Measurements from ENCODE around the gene EDC4.

EDC4 gene

DNA sequence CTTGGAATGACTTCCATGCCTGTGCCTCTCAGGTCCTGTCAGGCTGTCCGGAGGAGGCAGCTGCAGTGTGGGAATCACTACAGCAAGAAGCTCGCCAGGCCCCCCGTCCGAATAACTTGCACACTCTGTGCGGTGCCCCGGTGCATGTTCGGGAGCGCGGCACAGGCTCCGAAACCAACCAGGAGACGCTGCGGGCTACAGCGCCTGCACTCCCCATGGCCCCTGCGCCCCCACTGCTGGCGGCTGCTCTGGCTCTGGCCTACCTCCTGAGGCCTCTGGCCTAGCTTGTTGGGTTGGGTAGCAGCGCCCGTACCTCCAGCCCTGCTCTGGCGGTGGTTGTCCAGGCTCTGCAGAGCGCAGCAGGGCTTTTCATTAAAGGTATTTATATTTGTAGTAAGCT, 13.1 kb downstream of the EDC4 start:
- Histone ChIP-seq H3K27ac (peak overlapping the region; percentile 75), H3K27me3 (ENCODE audit: insufficient read depth, low read depth, severe bottlenecking) (no peaks in the 10 kb centered on the region), H3K9me3 (ENCODE audit: severe bottlenecking) (no peaks in the 10 kb centered on the region), H3K36me3 (peaks cover 37% of the 10 kb centered on the region), H3K4me3 (ENCODE audit: low read depth, low read length) (no peak overlapping the region)
- TF ChIP-seq, protein P1, sequence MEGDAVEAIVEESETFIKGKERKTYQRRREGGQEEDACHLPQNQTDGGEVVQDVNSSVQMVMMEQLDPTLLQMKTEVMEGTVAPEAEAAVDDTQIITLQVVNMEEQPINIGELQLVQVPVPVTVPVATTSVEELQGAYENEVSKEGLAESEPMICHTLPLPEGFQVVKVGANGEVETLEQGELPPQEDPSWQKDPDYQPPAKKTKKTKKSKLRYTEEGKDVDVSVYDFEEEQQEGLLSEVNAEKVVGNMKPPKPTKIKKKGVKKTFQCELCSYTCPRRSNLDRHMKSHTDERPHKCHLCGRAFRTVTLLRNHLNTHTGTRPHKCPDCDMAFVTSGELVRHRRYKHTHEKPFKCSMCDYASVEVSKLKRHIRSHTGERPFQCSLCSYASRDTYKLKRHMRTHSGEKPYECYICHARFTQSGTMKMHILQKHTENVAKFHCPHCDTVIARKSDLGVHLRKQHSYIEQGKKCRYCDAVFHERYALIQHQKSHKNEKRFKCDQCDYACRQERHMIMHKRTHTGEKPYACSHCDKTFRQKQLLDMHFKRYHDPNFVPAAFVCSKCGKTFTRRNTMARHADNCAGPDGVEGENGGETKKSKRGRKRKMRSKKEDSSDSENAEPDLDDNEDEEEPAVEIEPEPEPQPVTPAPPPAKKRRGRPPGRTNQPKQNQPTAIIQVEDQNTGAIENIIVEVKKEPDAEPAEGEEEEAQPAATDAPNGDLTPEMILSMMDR (IDR thresholded peaks at IDR 0.05; ENCODE audit: low read depth, low read length) = no peak
- DNase-seq = no peak

GRCh38 chr16:67886387-67886786, 13.5 kb downstream of the EDC4 start:
- Histone ChIP-seq H3K27ac (peak overlapping the region; percentile 75), H3K4me3 (ENCODE audit: low read depth, low read length) (no peak overlapping the region), H3K9me3 (ENCODE audit: severe bottlenecking) (no peaks in the 10 kb centered on the region), H3K36me3 (peaks cover 33% of the 10 kb centered on the region), H3K27me3 (ENCODE audit: insufficient read depth, low read depth, severe bottlenecking) (no peaks in the 10 kb centered on the region)
- TF ChIP-seq, protein P1 (IDR thresholded peaks at IDR 0.05; ENCODE audit: low read depth, low read length) = peak; percentile 12; the same call in 1 of the 2 replicates
- DNase-seq = peak; percentile 44

- TF ChIP-seq, protein P1 (IDR thresholded peaks at IDR 0.05; ENCODE audit: low read depth, low read length) = no peak
- Histone ChIP-seq H3K27me3 (ENCODE audit: insufficient read depth, low read depth, severe bottlenecking) (no peaks in the 10 kb centered on the region), H3K27ac (peak overlapping the region; percentile 83), H3K36me3 (peaks cover 13% of the 10 kb centered on the region), H3K9me3 (ENCODE audit: severe bottlenecking) (no peaks in the 10 kb centered on the region), H3K4me3 (ENCODE audit: low read depth, low read length) (no peak overlapping the region)
- peak; percentile 77 for DNase-seq
These were observed 15.5 kb downstream of the EDC4 start for GRCh38 chr16:67888331-67888730.

DNA sequence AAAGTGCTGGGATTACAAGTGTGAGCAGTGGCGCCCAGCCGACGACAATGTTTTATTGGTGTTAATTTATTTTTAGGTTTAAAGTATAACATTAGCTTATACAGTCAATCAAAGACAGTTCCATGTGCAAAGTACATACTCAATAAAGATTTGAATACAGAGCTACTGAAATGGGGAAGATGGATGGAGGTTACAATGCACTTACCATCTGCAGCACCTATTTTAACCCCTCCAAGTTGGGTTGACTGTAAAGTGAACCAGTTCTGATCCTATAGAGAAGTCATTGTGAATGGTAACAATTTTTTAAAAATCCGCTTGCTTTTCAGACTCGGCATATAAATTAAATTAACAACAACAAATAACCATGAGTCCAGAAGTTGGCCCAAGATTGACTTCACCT, 19.5 kb downstream of the EDC4 start:
- no peaks in the 10 kb centered on the region for H3K27me3 ChIP-seq (ENCODE audit: insufficient read depth, low read depth, severe bottlenecking)
- H3K27ac ChIP-seq = peak overlapping the region; percentile 52

DNA sequence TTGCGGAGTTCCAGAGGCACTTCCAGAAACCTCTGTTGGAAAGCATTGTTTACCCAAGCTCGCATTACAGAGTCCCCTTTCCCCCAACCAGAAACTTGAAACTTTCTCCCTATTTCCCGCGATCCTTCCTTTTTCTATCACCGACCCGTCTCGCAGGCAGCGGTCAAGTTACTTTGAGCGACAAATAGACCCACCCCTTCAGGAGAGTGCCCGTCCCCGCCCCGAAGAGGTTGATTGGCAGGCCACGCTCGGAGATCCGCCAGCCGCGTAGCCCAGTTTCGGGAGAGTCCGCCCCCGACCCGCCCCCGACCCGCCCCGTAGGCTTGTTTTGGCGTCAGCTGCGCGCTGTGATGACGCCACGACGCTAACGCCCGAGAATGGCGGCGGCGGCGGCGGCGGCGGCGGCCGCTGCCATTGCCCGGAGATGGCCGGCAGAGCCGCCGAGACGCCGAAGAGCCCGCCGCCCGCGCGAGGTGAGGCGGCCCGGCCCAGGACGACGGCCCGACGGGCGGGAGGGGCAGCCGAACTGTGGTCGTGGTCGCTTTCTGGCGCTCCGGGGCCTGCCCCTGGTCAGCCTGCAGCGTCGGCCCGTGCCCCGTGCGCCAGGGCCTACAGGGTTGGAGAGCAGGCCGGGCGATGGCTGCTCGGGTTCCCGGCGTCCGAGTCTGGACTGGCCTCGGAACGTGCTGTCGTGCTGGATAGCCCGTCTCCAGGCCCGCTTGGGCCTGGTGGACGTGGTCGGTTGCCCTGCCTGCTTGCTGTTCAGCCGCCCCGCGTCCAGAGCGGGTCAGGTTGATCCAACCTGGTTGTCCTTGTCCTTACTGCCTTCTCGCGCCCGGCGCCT, 20.3 kb downstream of the EDC4 start, which contains the start of gene PSKH1:
TSS of gene PSKH1 (plus strand) at position 356 of the 844 bp plus-strand sequence. CDS start 15,496 bp downstream, outside the sequence.
- H3K27me3 ChIP-seq (ENCODE audit: insufficient read depth, low read depth, severe bottlenecking) = no peaks in the 10 kb centered on the region
- H3K4me3 ChIP-seq (ENCODE audit: low read depth, low read length) = peak within 1 kb of the TSS; percentile 88
- TF ChIP-seq, protein P1 (IDR thresholded peaks at IDR 0.05; ENCODE audit: low read depth, low read length) = no peak
- DNase-seq = peak; percentile 97
- H3K36me3 ChIP-seq = no peaks in the 10 kb centered on the region; the same call in 1 of the 2 replicates
- H3K9me3 ChIP-seq (ENCODE audit: severe bottlenecking) = no peaks in the 10 kb centered on the region
- H3K27ac ChIP-seq = peak within 1 kb of the TSS; percentile 93

More for the DNA sequence above, 19.5 kb downstream of the EDC4 start:
- Histone ChIP-seq H3K36me3 (no peaks in the 10 kb centered on the region; the same call in 1 of the 2 replicates), H3K9me3 (ENCODE audit: severe bottlenecking) (no peaks in the 10 kb centered on the region), H3K4me3 (ENCODE audit: low read depth, low read length) (peak overlapping the region; percentile 38)
- DNase-seq = no peak
- TF ChIP-seq, protein P1 (IDR thresholded peaks at IDR 0.05; ENCODE audit: low read depth, low read length) = no peak
